Stimulated activated CD8-positive, alpha-beta memory T cell treated with anti-CD3 and anti-CD28 coated beads, Interleukin-7, amount 100 ng/mL, for 48 hours (primary cell): ENCODE data around the gene MYLK3.

Experiments
- DNase-seq, 2 donors: peaks; one replicate each; pipeline ENCODE4 v3.0.0-alpha.2; 2020; ENCODE audit warnings: low read depth in 1 of 2; ENCODE audit errors: extremely low read depth in 1 of 2

MYLK3 gene

GRCh38 chr16:46759309-46759708 is 11.2 kb upstream of the MYLK3 start:
- no peak for DNase-seq

- no peak for DNase-seq
Observed at GRCh38 chr16:46757339-46758050, 9.4 kb upstream of the MYLK3 start.

- DNase-seq = no peak
Observed at GRCh38 chr16:46756772-46757171, 8.6 kb upstream of the MYLK3 start.

- DNase-seq = no peak
Observed at GRCh38 chr16:46753015-46753414, 4.9 kb upstream of the MYLK3 start.

GRCh38 chr16:46751381-46751780 is 3.2 kb upstream of the MYLK3 start:
- DNase-seq = no peak

- no peak for DNase-seq
Observed at GRCh38 chr16:46748775-46749705, 896 bp upstream of the MYLK3 start.

GRCh38 chr16:46746821-46747776 is 1.0 kb downstream of the MYLK3 start:
- DNase-seq = no peak

- DNase-seq = no peak
Observed at GRCh38 chr16:46745617-46746016, 2.5 kb downstream of the MYLK3 start.

- no peak for DNase-seq
Observed at GRCh38 chr16:46743232-46743719, 4.9 kb downstream of the MYLK3 start.

- DNase-seq = no peak
Observed at GRCh38 chr16:46739934-46740333, 8.2 kb downstream of the MYLK3 start.

GRCh38 chr16:46737621-46738214 is 10.4 kb downstream of the MYLK3 start:
- DNase-seq = no peak

- no peak for DNase-seq
Observed at GRCh38 chr16:46736695-46737094, 11.4 kb downstream of the MYLK3 start.

GRCh38 chr16:46733319-46733830 is 14.8 kb downstream of the MYLK3 start:
- DNase-seq = no peak

GRCh38 chr16:46732561-46732960 is 15.6 kb downstream of the MYLK3 start:
- DNase-seq = no peak

GRCh38 chr16:46731691-46732555 is 16.2 kb downstream of the MYLK3 start:
- no peak for DNase-seq

GRCh38 chr16:46730801-46731690 is 17.1 kb downstream of the MYLK3 start:
- no peak for DNase-seq

- no peak for DNase-seq
Observed at GRCh38 chr16:46730126-46730525, 18.0 kb downstream of the MYLK3 start.

GRCh38 chr16:46729326-46729995 is 18.7 kb downstream of the MYLK3 start:
- DNase-seq = no peak
